ENCODE results near the gene OPN5.

The OPN5 gene

DNA sequence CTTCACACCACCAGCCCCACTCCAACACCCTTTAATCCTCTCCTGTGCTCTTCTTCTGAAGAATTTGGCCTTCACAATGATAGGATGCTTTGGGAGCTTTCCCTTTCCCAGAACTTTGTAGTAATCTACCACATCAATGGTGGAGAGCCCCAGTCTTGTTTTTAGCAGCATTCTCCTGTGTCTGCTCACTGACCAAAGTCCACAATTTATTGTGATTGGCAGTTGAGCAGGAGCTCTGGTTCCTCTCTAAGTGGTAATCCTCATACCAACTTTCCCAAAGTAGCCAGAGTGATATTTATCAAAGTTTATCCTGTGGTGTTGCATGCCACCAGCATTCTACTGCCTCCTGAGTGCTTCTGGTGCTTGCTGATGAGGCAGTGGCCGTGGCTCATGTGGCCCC is 29.0 kb upstream of the OPN5 start:
- Histone ChIP-seq H4K20me1 (ENCODE audit: insufficient read depth, low read length, poor library complexity, severe bottlenecking) (no peaks in the 10 kb centered on the region), H2AFZ (ENCODE audit: low read length) (no peak overlapping the region), H3K36me3 (ENCODE audit: insufficient read depth, low read length) (no peaks in the 10 kb centered on the region), H3F3A (ENCODE audit: low read depth) (no peaks in the 10 kb centered on the region), H3K4me2 (ENCODE audit: low read depth, low read length, poor library complexity, severe bottlenecking) (no peak overlapping the region), H3K9me2 (replicated peaks; ENCODE audit: low read depth, low read length) (no peaks in the 10 kb centered on the region), H3K9ac (ENCODE audit: low read depth, low read length, poor library complexity, severe bottlenecking) (no peak overlapping the region), H3K9me3 (ENCODE audit: insufficient read depth, low read depth, low read length) (no peaks in the 10 kb centered on the region), H3K4me1 (ENCODE audit: insufficient read depth, low read length, poor library complexity, severe bottlenecking) (no peaks in the 10 kb centered on the region), H3K79me2 (ENCODE audit: insufficient read depth, low read length) (no peaks in the 10 kb centered on the region), H3K27me3 (ENCODE audit: insufficient read depth, low read length, poor library complexity, severe bottlenecking) (no peaks in the 10 kb centered on the region), H3K4me3 (ENCODE audit: low read length, poor library complexity, severe bottlenecking) (no peak overlapping the region)
- TF ChIP-seq EZH2phosphoT487 (IDR thresholded peaks at IDR 0.05; ENCODE audit: borderline replicate concordance): no peak

- no peaks in the 10 kb centered on the region for H3K9me2 ChIP-seq (replicated peaks; ENCODE audit: low read depth, low read length)
- no peak overlapping the region for H3K4me3 ChIP-seq (ENCODE audit: low read length, poor library complexity, severe bottlenecking)
- no peak overlapping the region for H3K9ac ChIP-seq (ENCODE audit: low read depth, low read length, poor library complexity, severe bottlenecking)
- no peak overlapping the region for H3K4me2 ChIP-seq (ENCODE audit: low read depth, low read length, poor library complexity, severe bottlenecking)
- no peaks in the 10 kb centered on the region for H3K9me3 ChIP-seq (ENCODE audit: insufficient read depth, low read depth, low read length)
- H3K4me1 ChIP-seq (ENCODE audit: insufficient read depth, low read length, poor library complexity, severe bottlenecking): no peaks in the 10 kb centered on the region
- H3F3A ChIP-seq (ENCODE audit: low read depth): no peaks in the 10 kb centered on the region
- no peak overlapping the region for H2AFZ ChIP-seq (ENCODE audit: low read length)
- H3K36me3 ChIP-seq (ENCODE audit: insufficient read depth, low read length): no peaks in the 10 kb centered on the region
- H4K20me1 ChIP-seq (ENCODE audit: insufficient read depth, low read length, poor library complexity, severe bottlenecking): no peaks in the 10 kb centered on the region
- no peaks in the 10 kb centered on the region for H3K79me2 ChIP-seq (ENCODE audit: insufficient read depth, low read length)
- H3K27me3 ChIP-seq (ENCODE audit: insufficient read depth, low read length, poor library complexity, severe bottlenecking): no peaks in the 10 kb centered on the region
- TF ChIP-seq CTCF (conservative IDR thresholded peaks at IDR 0.05; ENCODE audit: low read length): no peak
- TF ChIP-seq EZH2phosphoT487 (IDR thresholded peaks at IDR 0.05; ENCODE audit: borderline replicate concordance): no peak
Measured at GRCh38 chr6:47759364-47759763, 22.5 kb upstream of the OPN5 start.

- Histone ChIP-seq H3K9ac (ENCODE audit: low read depth, low read length, poor library complexity, severe bottlenecking) (no peak overlapping the region), H3K27me3 (ENCODE audit: insufficient read depth, low read length, poor library complexity, severe bottlenecking) (no peaks in the 10 kb centered on the region), H3K9me3 (ENCODE audit: insufficient read depth, low read depth, low read length) (no peaks in the 10 kb centered on the region), H4K20me1 (ENCODE audit: insufficient read depth, low read length, poor library complexity, severe bottlenecking) (no peaks in the 10 kb centered on the region), H2AFZ (ENCODE audit: low read length) (no peak overlapping the region), H3K9me2 (replicated peaks; ENCODE audit: low read depth, low read length) (no peaks in the 10 kb centered on the region), H3K79me2 (ENCODE audit: insufficient read depth, low read length) (no peaks in the 10 kb centered on the region), H3K4me3 (ENCODE audit: low read length, poor library complexity, severe bottlenecking) (no peak overlapping the region), H3F3A (ENCODE audit: low read depth) (no peaks in the 10 kb centered on the region), H3K36me3 (ENCODE audit: insufficient read depth, low read length) (no peaks in the 10 kb centered on the region), H3K4me1 (ENCODE audit: insufficient read depth, low read length, poor library complexity, severe bottlenecking) (no peaks in the 10 kb centered on the region), H3K4me2 (ENCODE audit: low read depth, low read length, poor library complexity, severe bottlenecking) (no peak overlapping the region)
- TF ChIP-seq EZH2phosphoT487 (IDR thresholded peaks at IDR 0.05; ENCODE audit: borderline replicate concordance) (no peak), CTCF (conservative IDR thresholded peaks at IDR 0.05; ENCODE audit: low read length) (no peak)
Measured at GRCh38 chr6:47762502-47762901, 19.3 kb upstream of the OPN5 start.

DNA sequence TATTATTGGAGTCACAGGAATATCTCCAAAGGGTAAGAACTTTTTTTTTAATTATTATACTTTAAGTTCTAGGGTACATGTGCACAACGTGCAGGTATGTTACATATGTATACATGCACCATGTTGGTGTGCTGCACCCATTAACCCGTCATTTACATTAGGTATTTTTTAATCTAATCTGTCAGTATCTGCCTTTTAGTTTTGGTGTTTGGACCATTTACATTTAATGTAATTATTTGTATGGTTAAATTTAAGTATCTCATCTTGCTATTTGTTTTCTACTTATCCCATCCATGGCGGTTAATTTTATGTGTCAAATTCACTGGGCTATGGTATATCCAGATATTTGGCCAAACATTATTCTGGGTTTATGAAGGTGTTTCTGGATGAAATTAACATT is 15.4 kb upstream of the OPN5 start:
- no peak for TF ChIP-seq CTCF (conservative IDR thresholded peaks at IDR 0.05; ENCODE audit: low read length)
- no peak for TF ChIP-seq EZH2phosphoT487 (IDR thresholded peaks at IDR 0.05; ENCODE audit: borderline replicate concordance)
- no peaks in the 10 kb centered on the region for H4K20me1 ChIP-seq (ENCODE audit: insufficient read depth, low read length, poor library complexity, severe bottlenecking)
- no peaks in the 10 kb centered on the region for H3K27me3 ChIP-seq (ENCODE audit: insufficient read depth, low read length, poor library complexity, severe bottlenecking)
- H3K36me3 ChIP-seq (ENCODE audit: insufficient read depth, low read length): no peaks in the 10 kb centered on the region
- no peak overlapping the region for H2AFZ ChIP-seq (ENCODE audit: low read length)
- H3K9ac ChIP-seq (ENCODE audit: low read depth, low read length, poor library complexity, severe bottlenecking): no peak overlapping the region
- H3K9me2 ChIP-seq (replicated peaks; ENCODE audit: low read depth, low read length): no peaks in the 10 kb centered on the region
- no peaks in the 10 kb centered on the region for H3F3A ChIP-seq (ENCODE audit: low read depth)
- H3K79me2 ChIP-seq (ENCODE audit: insufficient read depth, low read length): no peaks in the 10 kb centered on the region
- no peak overlapping the region for H3K4me2 ChIP-seq (ENCODE audit: low read depth, low read length, poor library complexity, severe bottlenecking)
- H3K9me3 ChIP-seq (ENCODE audit: insufficient read depth, low read depth, low read length): no peaks in the 10 kb centered on the region
- no peak overlapping the region for H3K4me3 ChIP-seq (ENCODE audit: low read length, poor library complexity, severe bottlenecking)
- H3K4me1 ChIP-seq (ENCODE audit: insufficient read depth, low read length, poor library complexity, severe bottlenecking): no peaks in the 10 kb centered on the region

Data from Loucy (cell line).